Vagina (tissue), 2 donors: ENCODE data around the gene COX6B1.

Experiments
- CTCF ChIP-seq, 3 experiments: fragments of 450-650 bp in 2 of 3; fragments of 200-600 bp in 1 of 3; sonication (generic) in 1 of 3; IDR thresholded peaks; one replicate each; pipeline ENCODE4 v1.5.1; 2017 to 2019; ENCODE audit warnings: antibody characterized with exemption in 3 of 3, mild to moderate bottlenecking in 2 of 3, moderate library complexity in 2 of 3
- POLR2A ChIP-seq, 2 donors: fragments of 450-650 bp; IDR thresholded peaks; one replicate each; pipeline ENCODE4 v1.6.1; 2017; ENCODE audit warnings: antibody characterized with exemption in 2 of 2, mild to moderate bottlenecking in 2 of 2, moderate library complexity in 2 of 2

- no peak for TF ChIP-seq CTCF (IDR thresholded peaks at IDR 0.05)
- TF ChIP-seq POLR2A (IDR thresholded peaks at IDR 0.05) = no peak
These were observed 10.0 kb downstream of the COX6B1 start for GRCh38 chr19:35657904-35658700.
